Measurements from ENCODE around the gene KCTD7. TPM values are rescaled to one million over a fixed set of nuclear protein-coding genes. Genes with fewer than 3 reads are reported as not detected.

KCTD7 gene
- total and polyA plus RNA-seq, 2 of the 13 experiments (the other 11 are each of a cell fraction or from before 2014, with no cell fraction given): 7.3 to 13.5 TPM

- TF ChIP-seq ZBTB40 (IDR thresholded peaks at IDR 0.05) (peak; percentile 62), ZBTB40 (CRISPR knock-in tag; IDR thresholded peaks at IDR 0.05) (peak; percentile 89), AFF4 (CRISPR knock-in tag; IDR thresholded peaks at IDR 0.05) (no peak; the same call in 1 of the 2 replicates), KDM5A (IDR thresholded peaks at IDR 0.05; ENCODE audit: borderline replicate concordance, low read length) (peak; percentile 51; the same call in 1 of the 2 replicates), ZBTB38 (CRISPR knock-in tag; IDR thresholded peaks at IDR 0.05) (peak; percentile 87; the same call in 1 of the 2 replicates), FOXO4 (CRISPR knock-in tag; conservative IDR thresholded peaks at IDR 0.05) (no peak), TOPORS (CRISPR knock-in tag; IDR thresholded peaks at IDR 0.05) (peak; percentile 91), ZNF879 (CRISPR knock-in tag; IDR thresholded peaks at IDR 0.05) (no peak), ATF1 (CRISPR knock-in tag; IDR thresholded peaks at IDR 0.05) (peak; percentile 93), SMARCE1 (IDR thresholded peaks at IDR 0.05; ENCODE audit: borderline replicate concordance) (no peak), KDM4B (CRISPR knock-in tag; IDR thresholded peaks at IDR 0.05) (peak; percentile 18; the same call in 1 of the 2 replicates), ZNF138 (CRISPR knock-in tag; IDR thresholded peaks at IDR 0.05; ENCODE audit: low read depth) (peak; percentile 94), AGO1 (IDR thresholded peaks at IDR 0.05; ENCODE audit: low read depth, low read length, poor library complexity, severe bottlenecking) (no peak), PHF21A (CRISPR knock-in tag; IDR thresholded peaks at IDR 0.05) (peak; percentile 93; the same call in 1 of the 2 replicates), ZNF441 (CRISPR knock-in tag; IDR thresholded peaks at IDR 0.05; ENCODE audit: borderline replicate concordance) (peak; percentile 13; the same call in 1 of the 2 replicates)
Observed at GRCh38 chr7:66654275-66655112, 25.8 kb downstream of the KCTD7 start (continued).

All from HepG2 (cell line).